Panc1 (cell line): ENCODE measurements around the gene RCN2.

Experiments
- POLR2AphosphoS5 ChIP-seq: IDR thresholded peaks from 2 replicates; pipeline ENCODE4 v1.6.1; 2012; ENCODE audit warnings: mild to moderate bottlenecking, low read depth, low read length, moderate library complexity
- TCF7L2 ChIP-seq: IDR thresholded peaks from 2 replicates; pipeline ENCODE4 v1.6.1; 2011; ENCODE audit warnings: mild to moderate bottlenecking, low read depth, low read length, inconsistent platforms
- TF ChIP-seq, protein P1 (sequence below): fragments of 450-650 bp; IDR thresholded peaks from 2 replicates; pipeline ENCODE4 v1.5.1; 2017; ENCODE audit warnings: mild to moderate bottlenecking
- TF ChIP-seq, protein P2 (sequence below), 2 experiments: IDR thresholded peaks; 2 replicates each; pipeline ENCODE4 v1.6.1; 2011 to 2012; ENCODE audit warnings: low read depth in 2 of 2, control low read depth in 1 of 2, low read length in 1 of 2, mild to moderate bottlenecking in 1 of 2, moderate library complexity in 1 of 2; ENCODE audit not compliant: insufficient read depth in 1 of 2

DNA sequence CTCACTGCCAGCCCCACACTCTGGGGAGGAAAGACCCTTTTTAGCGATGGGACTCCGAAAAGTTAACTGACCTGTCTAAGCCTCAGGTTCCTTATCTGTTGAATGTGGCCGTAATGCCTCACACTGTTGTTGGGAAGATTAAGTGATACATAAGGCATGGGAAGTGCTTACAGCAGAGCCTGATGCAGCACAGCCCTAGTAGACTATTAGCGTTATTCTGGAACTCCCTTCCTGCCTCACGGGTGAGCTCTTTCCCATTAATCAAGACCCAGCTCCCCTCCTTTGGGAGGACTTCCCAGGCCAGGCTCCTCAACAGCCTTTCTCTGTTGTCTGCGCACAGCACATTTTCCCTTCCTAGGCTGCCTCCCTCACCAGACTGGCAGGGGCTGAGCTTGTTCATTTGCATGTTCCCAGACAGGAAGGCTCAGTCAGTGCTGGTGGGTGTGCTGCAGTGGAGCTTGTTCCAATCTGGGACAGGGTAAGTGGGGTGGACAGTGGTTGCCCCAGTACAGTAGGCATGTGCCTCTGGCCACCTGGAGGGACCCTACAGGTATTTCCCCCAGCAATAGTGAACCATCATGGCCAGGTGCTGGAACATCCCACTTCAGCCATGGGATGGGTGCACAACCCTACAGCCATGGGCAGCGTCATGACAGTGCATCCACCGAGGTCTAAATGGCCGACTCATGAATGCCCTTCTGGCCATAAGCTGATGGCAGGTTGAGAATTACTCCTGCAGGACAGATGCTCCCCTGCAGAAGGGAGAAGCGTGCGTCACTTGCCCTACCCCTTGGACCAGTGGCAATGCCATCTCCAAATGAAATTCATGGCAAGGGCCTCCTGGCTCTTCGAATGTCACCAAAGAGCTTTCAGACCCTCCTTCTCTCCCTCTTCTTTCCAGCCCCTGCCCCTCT, 57.6 kb downstream of the RCN2 start:
- TF ChIP-seq, protein P1, sequence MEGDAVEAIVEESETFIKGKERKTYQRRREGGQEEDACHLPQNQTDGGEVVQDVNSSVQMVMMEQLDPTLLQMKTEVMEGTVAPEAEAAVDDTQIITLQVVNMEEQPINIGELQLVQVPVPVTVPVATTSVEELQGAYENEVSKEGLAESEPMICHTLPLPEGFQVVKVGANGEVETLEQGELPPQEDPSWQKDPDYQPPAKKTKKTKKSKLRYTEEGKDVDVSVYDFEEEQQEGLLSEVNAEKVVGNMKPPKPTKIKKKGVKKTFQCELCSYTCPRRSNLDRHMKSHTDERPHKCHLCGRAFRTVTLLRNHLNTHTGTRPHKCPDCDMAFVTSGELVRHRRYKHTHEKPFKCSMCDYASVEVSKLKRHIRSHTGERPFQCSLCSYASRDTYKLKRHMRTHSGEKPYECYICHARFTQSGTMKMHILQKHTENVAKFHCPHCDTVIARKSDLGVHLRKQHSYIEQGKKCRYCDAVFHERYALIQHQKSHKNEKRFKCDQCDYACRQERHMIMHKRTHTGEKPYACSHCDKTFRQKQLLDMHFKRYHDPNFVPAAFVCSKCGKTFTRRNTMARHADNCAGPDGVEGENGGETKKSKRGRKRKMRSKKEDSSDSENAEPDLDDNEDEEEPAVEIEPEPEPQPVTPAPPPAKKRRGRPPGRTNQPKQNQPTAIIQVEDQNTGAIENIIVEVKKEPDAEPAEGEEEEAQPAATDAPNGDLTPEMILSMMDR, result no peak
- TF ChIP-seq, protein P2, sequence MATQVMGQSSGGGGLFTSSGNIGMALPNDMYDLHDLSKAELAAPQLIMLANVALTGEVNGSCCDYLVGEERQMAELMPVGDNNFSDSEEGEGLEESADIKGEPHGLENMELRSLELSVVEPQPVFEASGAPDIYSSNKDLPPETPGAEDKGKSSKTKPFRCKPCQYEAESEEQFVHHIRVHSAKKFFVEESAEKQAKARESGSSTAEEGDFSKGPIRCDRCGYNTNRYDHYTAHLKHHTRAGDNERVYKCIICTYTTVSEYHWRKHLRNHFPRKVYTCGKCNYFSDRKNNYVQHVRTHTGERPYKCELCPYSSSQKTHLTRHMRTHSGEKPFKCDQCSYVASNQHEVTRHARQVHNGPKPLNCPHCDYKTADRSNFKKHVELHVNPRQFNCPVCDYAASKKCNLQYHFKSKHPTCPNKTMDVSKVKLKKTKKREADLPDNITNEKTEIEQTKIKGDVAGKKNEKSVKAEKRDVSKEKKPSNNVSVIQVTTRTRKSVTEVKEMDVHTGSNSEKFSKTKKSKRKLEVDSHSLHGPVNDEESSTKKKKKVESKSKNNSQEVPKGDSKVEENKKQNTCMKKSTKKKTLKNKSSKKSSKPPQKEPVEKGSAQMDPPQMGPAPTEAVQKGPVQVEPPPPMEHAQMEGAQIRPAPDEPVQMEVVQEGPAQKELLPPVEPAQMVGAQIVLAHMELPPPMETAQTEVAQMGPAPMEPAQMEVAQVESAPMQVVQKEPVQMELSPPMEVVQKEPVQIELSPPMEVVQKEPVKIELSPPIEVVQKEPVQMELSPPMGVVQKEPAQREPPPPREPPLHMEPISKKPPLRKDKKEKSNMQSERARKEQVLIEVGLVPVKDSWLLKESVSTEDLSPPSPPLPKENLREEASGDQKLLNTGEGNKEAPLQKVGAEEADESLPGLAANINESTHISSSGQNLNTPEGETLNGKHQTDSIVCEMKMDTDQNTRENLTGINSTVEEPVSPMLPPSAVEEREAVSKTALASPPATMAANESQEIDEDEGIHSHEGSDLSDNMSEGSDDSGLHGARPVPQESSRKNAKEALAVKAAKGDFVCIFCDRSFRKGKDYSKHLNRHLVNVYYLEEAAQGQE (IDR thresholded peaks at IDR 0.05; ENCODE audit: insufficient read depth in 1 of 2, low read depth in 2 of 2, low read length in 1 of 2), result no peak
- TF ChIP-seq POLR2AphosphoS5 (no peak), TCF7L2 (no peak)
